Fibroblast of skin of right quadriceps (primary cell): Measurements from ENCODE around the gene EIF5AL1.

Experiments
- DNase-seq: peaks from one replicate; pipeline ENCODE4 v3.0.0-alpha.2; 2013

EIF5AL1 gene

GRCh38 chr10:79562135-79562756 lies 49.9 kb downstream of the EIF5AL1 start:
- peak; percentile 51 for DNase-seq

- DNase-seq: no peak
These were observed 51.1 kb downstream of the EIF5AL1 start for GRCh38 chr10:79563426-79563825.
